Natural killer cell (primary cell): ENCODE data around the gene NRDC. TPM values are rescaled to one million over a fixed set of nuclear protein-coding genes. Genes with fewer than 3 reads are reported as not detected.
A peak's percentile ranks its signal among the peaks of the same experiment; 100 is the strongest.

Experiments
- ATAC-seq, 3 donors: fragments of 150-1000 bp in 2 of 3; fragments of 200-7000 bp in 1 of 3; cut with Tn5 transposase; 1 replicate in 1 of 3; 2 replicates in 2 of 3; pipeline ENCODE4 v1.10.0; 2021; ENCODE audit warnings: mild to moderate bottlenecking in 2 of 3, moderate library complexity in 2 of 3
- DNase-seq, 2 donors: peaks; one replicate each; pipeline versions ENCODE4 v3.0.0 to v3.0.0-alpha.2; 2013 to 2021; ENCODE audit warnings: mixed read lengths in 1 of 2
- H3K27ac ChIP-seq: one replicate; pipeline ENCODE4 v1.5.1; 2013; ENCODE audit warnings: mild to moderate bottlenecking, low read length
- H3K27me3 ChIP-seq: one replicate; pipeline ENCODE4 v1.6.1; 2013; ENCODE audit warnings: low read length; ENCODE audit not compliant: control insufficient read depth, insufficient read depth
- H3K36me3 ChIP-seq: one replicate; pipeline ENCODE4 v1.6.1; 2013; ENCODE audit warnings: low read length; ENCODE audit not compliant: control insufficient read depth, insufficient read depth
- H3K4me1 ChIP-seq: one replicate; pipeline ENCODE4 v1.6.1; 2013; ENCODE audit warnings: low read length; ENCODE audit not compliant: control insufficient read depth, insufficient read depth
- H3K4me3 ChIP-seq: one replicate; pipeline ENCODE4 v1.5.1; 2013; ENCODE audit warnings: low read length
- H3K9me3 ChIP-seq: one replicate; pipeline ENCODE4 v1.6.1; 2013; ENCODE audit warnings: low read length; ENCODE audit not compliant: control insufficient read depth, insufficient read depth
- H3K27ac Mint-ChIP-seq, 2 donors: one replicate each; pipeline ENCODE4 v1.8.0; 2022; ENCODE audit warnings: mild to moderate bottlenecking in 2 of 2, mixed read lengths in 2 of 2, moderate library complexity in 1 of 2
- H3K27me3 Mint-ChIP-seq, 2 donors: one replicate each; pipeline ENCODE4 v1.8.0; 2022; ENCODE audit warnings: low read depth in 2 of 2, mixed read lengths in 2 of 2
- H3K36me3 Mint-ChIP-seq: one replicate; pipeline ENCODE4 v1.8.0; 2022; ENCODE audit warnings: mixed read lengths
- H3K4me1 Mint-ChIP-seq, 2 donors: one replicate each; pipeline ENCODE4 v1.8.0; 2022; ENCODE audit warnings: mixed read lengths in 2 of 2
- H3K4me3 Mint-ChIP-seq: one replicate; pipeline ENCODE4 v1.8.0; 2022; ENCODE audit warnings: mild to moderate bottlenecking, moderate library complexity, mixed read lengths
- H3K9me3 Mint-ChIP-seq, 2 donors: one replicate each; pipeline ENCODE4 v1.8.0; 2022; ENCODE audit warnings: mixed read lengths in 2 of 2
- WGBS: methylation state at CpG from one replicate; pipeline ENCODE4 v1.1.7; 2013; ENCODE audit warnings: missing lambda C conversion rate; ENCODE audit not compliant: insufficient coverage; 5-methylcytosine and 5-hydroxymethylcytosine counted together
- intact Hi-C: fragments of 100-400 bp; cut with micrococcal nuclease; formaldehyde crosslinking; loops from one replicate; pipeline ENCODE4 v1.14.2; 2022
- total RNA-seq, 4 donors: library from RNA; stranded (reverse); fragments of 120-200 nt in 1 of 4; gene quantifications; one replicate each; pipeline versions ENCODE4 v1.2.3 to v1.2.4, GENCODE V29; 2013 to 2022
- TF ChIP-seq, protein P1 (sequence below): fragments of 200-600 bp; IDR thresholded peaks from one replicate; pipeline ENCODE4 v1.8.0; 2022; ENCODE audit warnings: antibody characterized with exemption

NRDC gene
- total RNA-seq, 3 donors from 2014 or later (not counting 1 experiment from before 2014, with no cell fraction given) = 122 to 165 (median 145) TPM

DNA sequence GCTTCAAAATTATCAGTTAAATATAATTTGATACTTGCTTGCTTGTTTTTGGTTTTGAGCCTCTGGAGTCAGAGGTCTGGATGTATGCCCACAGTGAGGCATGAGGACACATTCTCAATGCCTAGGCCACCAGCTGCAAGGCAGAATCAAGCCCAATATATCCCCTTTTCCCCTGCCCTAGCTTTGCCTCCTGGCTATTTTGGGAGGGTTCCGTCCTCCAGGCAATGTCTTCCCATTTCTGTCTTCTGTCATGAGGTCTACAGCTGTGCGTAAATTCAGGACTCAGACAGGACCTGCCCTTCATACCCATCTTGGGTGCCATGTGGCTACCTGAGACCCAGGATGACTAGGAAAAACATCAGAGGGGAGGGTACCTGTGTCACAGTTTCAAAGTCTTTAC lies 19.2 kb downstream of the NRDC start:
- H3K4me1 ChIP-seq = peaks cover 4% of the 10 kb centered on the region
- Mint-ChIP-seq H3K9me3 (no peaks in the 10 kb centered on the region), H3K4me1 (peaks cover 33 to 39% of the 10 kb centered on the region in 2 donors), H3K27me3 (no peaks in the 10 kb centered on the region), H3K27ac (peak overlapping the region in 1 of 2 donors; percentile 43), H3K36me3 (no peaks in the 10 kb centered on the region), H3K4me3 (no peak overlapping the region)
- 100% methylated on average over 2 of the region's 2 CpGs for WGBS
- ATAC-seq = no peak
- intact Hi-C loops = no loop called here
- no peak overlapping the region for H3K27ac ChIP-seq
- no peak for DNase-seq
- H3K9me3 ChIP-seq = no peaks in the 10 kb centered on the region
- H3K27me3 ChIP-seq = no peaks in the 10 kb centered on the region
- TF ChIP-seq, protein P1, sequence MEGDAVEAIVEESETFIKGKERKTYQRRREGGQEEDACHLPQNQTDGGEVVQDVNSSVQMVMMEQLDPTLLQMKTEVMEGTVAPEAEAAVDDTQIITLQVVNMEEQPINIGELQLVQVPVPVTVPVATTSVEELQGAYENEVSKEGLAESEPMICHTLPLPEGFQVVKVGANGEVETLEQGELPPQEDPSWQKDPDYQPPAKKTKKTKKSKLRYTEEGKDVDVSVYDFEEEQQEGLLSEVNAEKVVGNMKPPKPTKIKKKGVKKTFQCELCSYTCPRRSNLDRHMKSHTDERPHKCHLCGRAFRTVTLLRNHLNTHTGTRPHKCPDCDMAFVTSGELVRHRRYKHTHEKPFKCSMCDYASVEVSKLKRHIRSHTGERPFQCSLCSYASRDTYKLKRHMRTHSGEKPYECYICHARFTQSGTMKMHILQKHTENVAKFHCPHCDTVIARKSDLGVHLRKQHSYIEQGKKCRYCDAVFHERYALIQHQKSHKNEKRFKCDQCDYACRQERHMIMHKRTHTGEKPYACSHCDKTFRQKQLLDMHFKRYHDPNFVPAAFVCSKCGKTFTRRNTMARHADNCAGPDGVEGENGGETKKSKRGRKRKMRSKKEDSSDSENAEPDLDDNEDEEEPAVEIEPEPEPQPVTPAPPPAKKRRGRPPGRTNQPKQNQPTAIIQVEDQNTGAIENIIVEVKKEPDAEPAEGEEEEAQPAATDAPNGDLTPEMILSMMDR = no peak
- no peak overlapping the region for H3K4me3 ChIP-seq
- no peaks in the 10 kb centered on the region for H3K36me3 ChIP-seq

- intact Hi-C loops = no loop called here
- no CpG with 5 or more reads among the region's 1 CpG for WGBS
- Histone ChIP-seq H3K36me3 (no peaks in the 10 kb centered on the region), H3K4me1 (peaks cover 4% of the 10 kb centered on the region), H3K4me3 (no peak overlapping the region), H3K9me3 (no peaks in the 10 kb centered on the region), H3K27me3 (no peaks in the 10 kb centered on the region), H3K27ac (no peak overlapping the region)
- ATAC-seq (no peak), DNase-seq (no peak)
- Mint-ChIP-seq H3K4me1 (peaks cover 33 to 39% of the 10 kb centered on the region in 2 donors), H3K9me3 (no peaks in the 10 kb centered on the region), H3K27me3 (no peaks in the 10 kb centered on the region), H3K36me3 (no peaks in the 10 kb centered on the region), H3K4me3 (no peak overlapping the region), H3K27ac (peak overlapping the region; percentile 27 to 43)
- TF ChIP-seq, protein P1 = no peak
Measured at GRCh38 chr1:51858892-51859291, 19.6 kb downstream of the NRDC start.

DNA sequence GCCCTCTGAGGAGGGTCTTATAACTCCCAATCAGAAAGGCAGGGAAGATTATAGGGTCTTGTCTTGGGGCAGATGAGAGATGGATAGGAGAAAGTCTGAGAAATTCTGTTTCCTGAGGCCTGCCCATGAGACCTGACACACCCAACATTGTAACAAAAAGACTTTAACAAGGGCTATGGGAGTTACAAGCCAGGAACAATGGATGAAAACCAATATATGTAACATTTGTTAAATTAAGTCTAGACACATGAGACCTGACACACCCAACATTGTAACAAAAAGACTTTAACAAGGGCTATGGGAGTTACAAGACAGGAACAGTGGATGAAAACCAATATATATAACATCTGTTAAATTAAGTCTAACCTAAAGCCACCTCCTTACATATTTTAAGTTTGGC lies 21.8 kb downstream of the NRDC start:
- no peak overlapping the region for H3K4me3 ChIP-seq
- H3K9me3 ChIP-seq = no peaks in the 10 kb centered on the region
- peaks cover 23 to 36% of the 10 kb centered on the region in 2 donors for H3K4me1 Mint-ChIP-seq
- no peaks in the 10 kb centered on the region for H3K27me3 ChIP-seq
- H3K27ac ChIP-seq = no peak overlapping the region
- H3K9me3 Mint-ChIP-seq = no peaks in the 10 kb centered on the region
- no peaks in the 10 kb centered on the region for H3K4me1 ChIP-seq
- H3K4me3 Mint-ChIP-seq = no peak overlapping the region
- TF ChIP-seq, protein P1 = no peak
- no peaks in the 10 kb centered on the region for H3K36me3 Mint-ChIP-seq
- DNase-seq = no peak
- intact Hi-C loops = no loop called here
- ATAC-seq = no peak
- peak overlapping the region; percentile 21 to 69 for H3K27ac Mint-ChIP-seq
- peaks cover 4% of the 10 kb centered on the region for H3K36me3 ChIP-seq
- H3K27me3 Mint-ChIP-seq = no peaks in the 10 kb centered on the region

DNA sequence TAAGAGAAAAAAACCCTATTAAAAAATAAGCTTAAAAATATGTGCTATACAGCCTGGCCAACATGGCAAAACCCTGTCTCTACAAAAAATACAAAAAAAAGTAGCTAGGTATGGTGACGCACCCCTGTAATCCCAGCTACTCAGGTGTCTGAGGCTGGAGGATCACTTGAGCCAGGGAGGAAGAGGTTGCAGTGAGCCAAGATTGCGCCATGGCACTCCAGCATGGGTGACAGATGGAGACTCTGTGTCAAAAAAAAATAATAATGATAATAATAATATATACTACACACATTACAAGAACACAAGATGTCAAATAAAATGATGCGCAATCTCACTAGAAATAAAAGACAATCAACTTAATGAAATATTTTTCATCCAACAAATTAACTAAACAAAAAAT lies 22.9 kb downstream of the NRDC start:
- TF ChIP-seq, protein P1 = no peak
- H3K36me3 Mint-ChIP-seq = no peaks in the 10 kb centered on the region
- no peaks in the 10 kb centered on the region for H3K9me3 Mint-ChIP-seq
- peaks cover 4% of the 10 kb centered on the region for H3K36me3 ChIP-seq
- no peaks in the 10 kb centered on the region for H3K27me3 Mint-ChIP-seq
- H3K27ac ChIP-seq = no peak overlapping the region
- no peaks in the 10 kb centered on the region for H3K4me1 ChIP-seq
- intact Hi-C loops = no loop called here
- no peak for ATAC-seq
- peaks cover 26 to 39% of the 10 kb centered on the region in 2 donors for H3K4me1 Mint-ChIP-seq
- no peak overlapping the region for H3K4me3 Mint-ChIP-seq
- no peaks in the 10 kb centered on the region for H3K9me3 ChIP-seq
- no peak overlapping the region for H3K27ac Mint-ChIP-seq
- H3K27me3 ChIP-seq = no peaks in the 10 kb centered on the region
- no peak overlapping the region for H3K4me3 ChIP-seq
- 100% methylated on average over 1 of the region's 3 CpGs for WGBS
- DNase-seq = no peak
